ENCODE measurements around the gene IQCE. TPM values are rescaled to one million over a fixed set of nuclear protein-coding genes. Genes with fewer than 3 reads are reported as not detected.

Gene IQCE
- total RNA-seq, 1 experiment from 2014 or later = 13.4 TPM

DNA sequence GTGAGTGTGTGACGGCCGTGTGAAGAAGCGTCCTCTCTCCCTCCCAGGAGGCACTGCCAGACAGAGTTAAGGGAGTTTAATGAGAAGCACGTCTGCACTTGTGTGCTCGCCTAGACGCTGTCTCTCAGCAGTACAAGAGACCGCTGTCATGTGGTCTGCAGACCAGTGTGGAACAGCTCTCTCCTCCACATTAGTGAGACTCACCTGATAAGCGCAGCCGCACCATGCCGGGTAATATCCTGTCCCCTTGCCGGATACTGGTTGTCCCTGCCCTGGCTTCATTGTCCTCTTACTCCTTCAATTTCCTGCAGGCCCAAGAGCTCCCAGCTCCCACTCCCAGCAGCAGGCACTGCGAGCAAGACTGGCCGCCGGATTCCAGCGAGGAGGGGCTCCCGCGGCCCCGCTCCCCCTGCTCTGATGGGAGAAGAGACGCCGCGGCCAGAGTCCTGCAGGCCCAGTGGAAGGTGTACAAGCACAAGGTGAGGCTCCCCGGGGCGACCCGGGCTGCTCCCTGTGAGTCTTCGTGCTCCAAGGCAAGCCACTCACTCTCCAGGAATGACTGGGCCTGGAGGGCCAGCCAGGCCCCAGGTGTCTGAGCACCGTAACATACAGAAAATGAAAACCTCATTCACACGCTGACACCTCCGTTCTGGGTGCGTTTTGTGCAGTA, 39.5 kb downstream of the IQCE start:
- DNase-seq = no peak
- Histone ChIP-seq H3K4me1 (no peaks in the 10 kb centered on the region), H3K4me3 (ENCODE audit: low read depth, low read length) (no peak overlapping the region), H3K36me3 (ENCODE audit: control insufficient read depth, insufficient read depth, low read length) (no peaks in the 10 kb centered on the region; the same call in none of the 2 replicates), H3K27me3 (replicated peaks; ENCODE audit: control insufficient read depth, insufficient read depth, low read length) (no peaks in the 10 kb centered on the region), H3K9me3 (no peaks in the 10 kb centered on the region)
- H3K4me3 Mint-ChIP-seq (ENCODE audit: unreplicated experiment) = no peak overlapping the region
- ChIA-PET CTCF (no interaction called here), POLR2A (no interaction called here)
- no peaks in the 10 kb centered on the region for H3K4me1 Mint-ChIP-seq (ENCODE audit: low read depth, unreplicated experiment)
- intact Hi-C loops (cut with micrococcal nuclease; ENCODE audit: unreplicated experiment) = no loop called here
- no TSS peak for BruUV-seq (replicated peaks)
- peaks cover 22% of the 10 kb centered on the region for H3K36me3 Mint-ChIP-seq (ENCODE audit: insufficient read depth, unreplicated experiment)
- no peaks in the 10 kb centered on the region for H3K9me3 Mint-ChIP-seq (ENCODE audit: unreplicated experiment)
- H3K27me3 Mint-ChIP-seq (ENCODE audit: insufficient read depth, unreplicated experiment) = no peaks in the 10 kb centered on the region
- H3K27ac Mint-ChIP-seq (ENCODE audit: unreplicated experiment) = no peak overlapping the region
- TF ChIP-seq, protein P1, sequence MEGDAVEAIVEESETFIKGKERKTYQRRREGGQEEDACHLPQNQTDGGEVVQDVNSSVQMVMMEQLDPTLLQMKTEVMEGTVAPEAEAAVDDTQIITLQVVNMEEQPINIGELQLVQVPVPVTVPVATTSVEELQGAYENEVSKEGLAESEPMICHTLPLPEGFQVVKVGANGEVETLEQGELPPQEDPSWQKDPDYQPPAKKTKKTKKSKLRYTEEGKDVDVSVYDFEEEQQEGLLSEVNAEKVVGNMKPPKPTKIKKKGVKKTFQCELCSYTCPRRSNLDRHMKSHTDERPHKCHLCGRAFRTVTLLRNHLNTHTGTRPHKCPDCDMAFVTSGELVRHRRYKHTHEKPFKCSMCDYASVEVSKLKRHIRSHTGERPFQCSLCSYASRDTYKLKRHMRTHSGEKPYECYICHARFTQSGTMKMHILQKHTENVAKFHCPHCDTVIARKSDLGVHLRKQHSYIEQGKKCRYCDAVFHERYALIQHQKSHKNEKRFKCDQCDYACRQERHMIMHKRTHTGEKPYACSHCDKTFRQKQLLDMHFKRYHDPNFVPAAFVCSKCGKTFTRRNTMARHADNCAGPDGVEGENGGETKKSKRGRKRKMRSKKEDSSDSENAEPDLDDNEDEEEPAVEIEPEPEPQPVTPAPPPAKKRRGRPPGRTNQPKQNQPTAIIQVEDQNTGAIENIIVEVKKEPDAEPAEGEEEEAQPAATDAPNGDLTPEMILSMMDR (IDR thresholded peaks at IDR 0.05; ENCODE audit: insufficient read depth in 1 of 2, low read depth in 1 of 2, low read length in 1 of 2, severe bottlenecking in 1 of 2, unreplicated experiment in 1 of 2) = no peak

DNA sequence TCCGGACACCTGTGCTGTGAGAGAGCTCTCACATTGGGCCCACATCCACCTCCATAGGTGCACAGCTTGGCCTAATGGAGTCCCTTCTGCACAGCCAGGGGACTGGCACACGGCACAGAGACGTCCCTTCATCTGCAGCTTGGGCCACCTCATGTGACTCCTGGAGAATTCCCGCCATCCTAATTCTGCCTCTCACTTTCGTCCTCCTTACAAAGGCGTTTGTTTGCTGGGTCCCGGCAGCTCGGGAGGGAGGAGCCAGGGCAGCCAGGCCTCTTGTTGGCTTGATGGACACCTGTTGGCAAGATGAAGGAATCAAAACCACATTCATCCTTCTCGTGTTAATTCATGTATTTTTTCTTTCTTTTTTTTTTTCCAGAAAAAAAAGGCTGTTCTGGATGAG, 42.3 kb downstream of the IQCE start:
- Mint-ChIP-seq H3K36me3 (ENCODE audit: insufficient read depth, unreplicated experiment) (peaks cover 19% of the 10 kb centered on the region), H3K9me3 (ENCODE audit: unreplicated experiment) (no peaks in the 10 kb centered on the region), H3K27ac (ENCODE audit: unreplicated experiment) (no peak overlapping the region), H3K27me3 (ENCODE audit: insufficient read depth, unreplicated experiment) (no peaks in the 10 kb centered on the region), H3K4me1 (ENCODE audit: low read depth, unreplicated experiment) (no peaks in the 10 kb centered on the region), H3K4me3 (ENCODE audit: unreplicated experiment) (no peak overlapping the region)
- CTCF ChIA-PET = no interaction called here
- no peak overlapping the region for H3K4me3 ChIP-seq (ENCODE audit: low read depth, low read length)
- POLR2A ChIA-PET = no interaction called here
- intact Hi-C loops (cut with micrococcal nuclease; ENCODE audit: unreplicated experiment) = no loop called here
- TF ChIP-seq, protein P1 (IDR thresholded peaks at IDR 0.05; ENCODE audit: insufficient read depth in 1 of 2, low read depth in 1 of 2, low read length in 1 of 2, severe bottlenecking in 1 of 2, unreplicated experiment in 1 of 2) = no peak
- DNase-seq = no peak
- no peaks in the 10 kb centered on the region for H3K9me3 ChIP-seq
- no TSS peak for BruUV-seq (replicated peaks)
- H3K36me3 ChIP-seq (ENCODE audit: control insufficient read depth, insufficient read depth, low read length) = no peaks in the 10 kb centered on the region; the same call in none of the 2 replicates
- H3K4me1 ChIP-seq = no peaks in the 10 kb centered on the region
- H3K27me3 ChIP-seq (replicated peaks; ENCODE audit: control insufficient read depth, insufficient read depth, low read length) = no peaks in the 10 kb centered on the region

DNA sequence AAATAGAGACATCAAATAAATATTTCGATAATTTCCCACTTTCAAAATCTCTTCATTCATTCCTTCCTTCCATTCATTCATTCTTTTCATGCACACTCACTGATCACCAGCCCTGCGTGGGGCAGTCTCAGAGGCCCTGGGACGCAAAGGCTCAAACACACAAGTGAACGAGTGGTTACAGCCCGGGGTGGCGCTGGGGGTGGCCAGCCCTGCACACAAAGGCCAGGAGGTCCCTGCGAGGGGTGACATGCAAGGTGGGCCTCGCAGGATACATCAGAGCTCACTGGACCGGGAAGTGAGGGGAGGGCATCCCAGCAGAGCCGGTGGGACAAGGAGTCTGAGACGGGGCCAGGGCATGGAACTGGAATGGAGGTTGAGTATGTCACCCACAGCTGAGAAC, 43.1 kb downstream of the IQCE start:
- Mint-ChIP-seq H3K4me3 (ENCODE audit: unreplicated experiment) (no peak overlapping the region), H3K36me3 (ENCODE audit: insufficient read depth, unreplicated experiment) (peaks cover 11% of the 10 kb centered on the region), H3K27ac (ENCODE audit: unreplicated experiment) (no peak overlapping the region), H3K27me3 (ENCODE audit: insufficient read depth, unreplicated experiment) (no peaks in the 10 kb centered on the region), H3K9me3 (ENCODE audit: unreplicated experiment) (no peaks in the 10 kb centered on the region), H3K4me1 (ENCODE audit: low read depth, unreplicated experiment) (no peaks in the 10 kb centered on the region)
- no TSS peak for BruUV-seq (replicated peaks)
- TF ChIP-seq, protein P1 (IDR thresholded peaks at IDR 0.05; ENCODE audit: insufficient read depth in 1 of 2, low read depth in 1 of 2, low read length in 1 of 2, severe bottlenecking in 1 of 2, unreplicated experiment in 1 of 2) = no peak
- Histone ChIP-seq H3K27me3 (replicated peaks; ENCODE audit: control insufficient read depth, insufficient read depth, low read length) (no peaks in the 10 kb centered on the region), H3K4me1 (no peaks in the 10 kb centered on the region), H3K4me3 (ENCODE audit: low read depth, low read length) (no peak overlapping the region), H3K36me3 (ENCODE audit: control insufficient read depth, insufficient read depth, low read length) (no peaks in the 10 kb centered on the region; the same call in none of the 2 replicates), H3K9me3 (no peaks in the 10 kb centered on the region)
- no peak for DNase-seq
- intact Hi-C loops (cut with micrococcal nuclease; ENCODE audit: unreplicated experiment) = no loop called here
- CTCF ChIA-PET = no interaction called here
- POLR2A ChIA-PET = no interaction called here

Data from Caco-2 (cell line).